Right lobe of liver (tissue), 4 donors: Measurements from ENCODE around the gene CABP4.

ENCODE experiments used
- CTCF ChIP-seq, 4 donors: fragments of 200-600 bp in 3 of 4; fragments of 450-650 bp in 1 of 4; IDR thresholded peaks; one replicate each; pipeline versions ENCODE4 v1.5.1 to v1.8.0; 2016 to 2022; ENCODE audit warnings: antibody characterized with exemption in 4 of 4, mild to moderate bottlenecking in 2 of 4
- POLR2A ChIP-seq: fragments of 450-650 bp; IDR thresholded peaks from one replicate; pipeline ENCODE4 v1.6.1; 2017; ENCODE audit warnings: antibody characterized with exemption, mild to moderate bottlenecking
- donor health status: DM: no; HTN: no; CAD: no.
- donor health status: DM: no; HTN: no; CAD: no.
- donor health status: DM: no; HTN: yes; CAD: no.

DNA sequence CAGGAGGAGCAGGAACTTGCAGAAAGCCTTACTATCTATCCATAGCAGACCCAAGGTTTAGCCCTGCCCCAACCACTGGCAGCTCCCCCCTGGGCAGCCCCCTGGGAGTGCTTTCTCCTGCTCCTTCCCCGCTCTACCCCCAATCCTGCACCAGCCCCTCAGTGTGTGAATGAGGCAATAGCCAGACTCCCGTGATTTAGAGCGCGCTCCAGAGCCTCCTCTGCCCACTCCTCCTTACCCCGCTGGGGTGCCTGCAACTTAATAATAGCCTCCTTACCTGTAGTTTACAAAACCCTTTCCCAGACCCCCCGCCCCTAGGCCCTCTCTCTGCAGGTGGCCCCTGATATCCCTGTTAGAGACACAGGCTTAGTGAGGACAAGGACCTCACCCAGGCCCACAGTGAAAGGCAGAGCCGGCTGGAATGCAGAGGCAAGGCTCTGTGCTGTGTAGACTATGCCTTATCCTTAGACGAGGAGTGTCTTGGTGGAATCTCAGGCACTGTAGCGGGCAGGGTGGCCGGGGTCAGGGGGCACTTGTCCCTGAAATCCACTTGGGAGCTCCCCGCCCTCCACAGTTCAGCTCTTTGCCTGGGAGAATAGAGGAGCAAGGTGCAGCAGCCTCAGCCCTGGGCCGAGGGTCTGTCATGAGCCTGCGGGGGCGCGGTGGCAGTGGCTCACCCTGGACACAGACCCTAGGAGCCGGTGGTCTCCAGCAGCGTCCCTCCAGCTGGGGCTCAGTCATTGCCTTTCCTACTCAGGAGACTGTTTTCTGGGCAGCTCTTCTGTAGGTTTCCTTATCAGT lies 44.0 kb upstream of the CABP4 start:
- TF ChIP-seq CTCF (IDR thresholded peaks at IDR 0.05) (no peak), POLR2A (no peak)
